K562 (cell line): ENCODE data around the gene INO80. TPM values are rescaled to one million over a fixed set of nuclear protein-coding genes. Genes with fewer than 3 reads are reported as not detected.

Experiments
- ATAC-seq: fragments of 200-7000 bp; cut with Tn5 transposase; 3 replicates; pipeline ENCODE4 v1.9.1; 2020; ENCODE audit warnings: moderate library complexity
- BruUV-seq: library from RNA; stranded (reverse); fragments of 400-500 nt; replicated peaks from 2 replicates; lab custom pipeline; 2021; lab: Mats Ljungman, UMichigan
- CTCF ChIA-PET: fragments of 300-600 bp; formaldehyde crosslinking; extraction: SDS; loops from one replicate; lab custom pipeline; 2021; ENCODE audit warnings: low intra/inter-chr PET ratio; lab: Yijun Ruan, JAX
- POLR2A ChIA-PET: fragments of 300-600, 350-650 bp; sonication (Branson Sonifier 250); formaldehyde crosslinking; extraction: SDS; loops from one replicate; lab custom pipeline; 2021; ENCODE audit warnings: antibody characterized with exemption, inconsistent platforms; lab: Yijun Ruan, JAX
- DNase-seq, 4 experiments: peaks; one replicate each; pipeline versions ENCODE4 v3.0.0 to v3.0.0-alpha.2; 2011 to 2018; ENCODE audit warnings: low spot score in 3 of 4, mixed read lengths in 3 of 4; ENCODE audit errors: extremely low read depth in 1 of 4
- FAIRE-seq: peaks from 2 replicates; lab custom pipeline; 2011; peaks lifted over from hg19 to GRCh38; lab: Jason Lieb, UNC
- H2AFZ ChIP-seq: 2 replicates; pipeline ENCODE4 v1.6.0; 2011; ENCODE audit warnings: low read depth, low read length, control low read depth, inconsistent platforms
- H3K27ac ChIP-seq: fragments of 200-600 bp; 3 replicates; pipeline ENCODE4 v1.8.0; 2011; ENCODE audit warnings: low read depth, mild to moderate bottlenecking, control low read depth, inconsistent platforms, low read length, moderate library complexity, mixed read lengths; ENCODE audit errors: extremely low read depth
- H3K27me3 ChIP-seq, 2 experiments: fragments of 300-600 bp in 1 of 2; 2 replicates in 1 of 2; 3 replicates in 1 of 2; pipeline versions ENCODE4 v1.6.0 to v1.8.0; 2011; ENCODE audit warnings: inconsistent platforms in 2 of 2, low read length in 2 of 2, mild to moderate bottlenecking in 1 of 2, mixed read lengths in 1 of 2, moderate library complexity in 1 of 2; ENCODE audit not compliant: control insufficient read depth in 2 of 2, insufficient read depth in 2 of 2
- H3K36me3 ChIP-seq: fragments of 300-600 bp; 3 replicates; pipeline ENCODE4 v1.8.0; 2011; ENCODE audit warnings: mild to moderate bottlenecking, low read length, inconsistent platforms; ENCODE audit not compliant: control insufficient read depth, insufficient read depth
- H3K4me1 ChIP-seq, 2 experiments: fragments of 200-600 bp in 1 of 2; replicated peaks in 1 of 2; 2 replicates in 1 of 2; 3 replicates in 1 of 2; pipeline versions ENCODE4 v1.5.1 to v1.8.0; 2011; ENCODE audit warnings: inconsistent platforms in 2 of 2, low read length in 2 of 2, mild to moderate bottlenecking in 1 of 2, mixed read lengths in 1 of 2, moderate library complexity in 1 of 2; ENCODE audit not compliant: control insufficient read depth in 2 of 2, insufficient read depth in 2 of 2
- H3K4me2 ChIP-seq: 2 replicates; pipeline ENCODE4 v1.6.1; 2011; ENCODE audit warnings: low read length, control low read depth, inconsistent platforms, mixed read lengths; ENCODE audit not compliant: insufficient read depth
- H3K4me3 ChIP-seq: fragments of 200-600 bp; sonication (generic), shearing (Covaris generic); 2 replicates; pipeline ENCODE4 v1.5.1; 2016; ENCODE audit warnings: control low read depth, inconsistent platforms
- H3K79me2 ChIP-seq: fragments of 200-600 bp; 3 replicates; pipeline ENCODE4 v1.8.0; 2011; ENCODE audit warnings: low read length, inconsistent platforms; ENCODE audit not compliant: control insufficient read depth, insufficient read depth
- H3K9ac ChIP-seq, 2 experiments: 2 replicates each; pipeline versions ENCODE4 v1.6.0 to v1.6.1; 2011; ENCODE audit warnings: low read depth in 2 of 2, low read length in 2 of 2, control low read depth in 1 of 2, inconsistent platforms in 1 of 2, mild to moderate bottlenecking in 1 of 2, mixed read lengths in 1 of 2; ENCODE audit not compliant: insufficient read depth in 1 of 2
- H3K9me1 ChIP-seq: one replicate; pipeline ENCODE4 v1.6.0; 2011; ENCODE audit warnings: inconsistent platforms, mild to moderate bottlenecking, low read length, moderate library complexity; ENCODE audit not compliant: control insufficient read depth, insufficient read depth
- H3K9me3 ChIP-seq: replicated peaks from 2 replicates; pipeline ENCODE4 v1.5.1; 2011; ENCODE audit warnings: low read depth, low read length, inconsistent platforms; ENCODE audit not compliant: control insufficient read depth, insufficient read depth
- H4K20me1 ChIP-seq: replicated peaks from 2 replicates; pipeline ENCODE4 v1.6.1; 2011; ENCODE audit warnings: low read length, inconsistent platforms, mixed read lengths; ENCODE audit not compliant: control insufficient read depth, insufficient read depth
- CBFA2T2 ChIP-seq: fragments of 450-650 bp; conservative IDR thresholded peaks from 2 replicates; pipeline ENCODE4 v1.6.1; 2017; ENCODE audit warnings: mild to moderate bottlenecking
- CEBPG ChIP-seq, 3 experiments: fragments of 200-800 bp in 1 of 3; sonication (Bioruptor generic) in 1 of 3; sonication (generic) in 1 of 3; formaldehyde crosslinking in 1 of 3; IDR thresholded peaks in 2 of 3; conservative IDR thresholded peaks in 1 of 3; 2 replicates each; pipeline versions ENCODE4 v1.6.1 to v1.8.0; 2016 to 2022; ENCODE audit warnings: missing compliant biosample characterization in 2 of 3, missing genetic modification characterization in 2 of 3, mild to moderate bottlenecking in 1 of 3, missing genetic modification reagents in 1 of 3
- CHD1 ChIP-seq: fragments of 200-600 bp; sonication (generic); IDR thresholded peaks from one replicate; pipeline ENCODE4 v1.6.1; 2012; ENCODE audit warnings: mild to moderate bottlenecking, moderate library complexity, low read length, inconsistent platforms
- CHD4 ChIP-seq: fragments of 200-600 bp; sonication (generic); IDR thresholded peaks from 3 replicates; pipeline ENCODE4 v1.6.1; 2012; ENCODE audit warnings: low read depth, mild to moderate bottlenecking, mixed read lengths, low read length, inconsistent platforms; ENCODE audit not compliant: insufficient read depth, insufficient replicate concordance, poor library complexity, severe bottlenecking
- ELK3 ChIP-seq: fragments of 450-650 bp; formaldehyde crosslinking; IDR thresholded peaks from 2 replicates; pipeline ENCODE4 v1.4.0; 2020; ENCODE audit warnings: mild to moderate bottlenecking
- KDM4B ChIP-seq, 2 experiments: fragments of 450-650 bp in 1 of 2; sonication (generic) in 1 of 2; IDR thresholded peaks; 2 replicates each; pipeline ENCODE4 v1.6.1; 2016 to 2017; ENCODE audit warnings: borderline replicate concordance in 2 of 2, antibody characterized with exemption in 1 of 2, low read depth in 1 of 2, mild to moderate bottlenecking in 1 of 2
- NCOA6 ChIP-seq: fragments of 450-650 bp; IDR thresholded peaks from 2 replicates; pipeline ENCODE4 v1.6.1; 2017; ENCODE audit warnings: mild to moderate bottlenecking
- PHF8 ChIP-seq: fragments of 200-600 bp; sonication (generic); IDR thresholded peaks from 2 replicates; pipeline ENCODE4 v1.6.1; 2012; ENCODE audit warnings: mixed run types, mild to moderate bottlenecking, inconsistent platforms, low read length, moderate library complexity, borderline replicate concordance
- RFX1 ChIP-seq: fragments of 450-650 bp; IDR thresholded peaks from 2 replicates; pipeline ENCODE4 v1.6.1; 2016; ENCODE audit warnings: mild to moderate bottlenecking, moderate library complexity
- RHOXF2B ChIP-seq: fragments of 250-450 bp; sonication (Bioruptor Pico); conservative IDR thresholded peaks from 2 replicates; pipeline ENCODE4 v1.5.1; 2021
- SMAD3 ChIP-seq: fragments of 450-650 bp; formaldehyde crosslinking; conservative IDR thresholded peaks from 2 replicates; pipeline ENCODE4 v1.4.0; 2020; ENCODE audit warnings: mild to moderate bottlenecking
- TEAD1 ChIP-seq, 2 experiments: fragments of 450-650 bp in 1 of 2; sonication (generic) in 1 of 2; formaldehyde crosslinking; IDR thresholded peaks; 2 replicates each; pipeline versions ENCODE4 v1.4.0 to v1.8.0; 2020 to 2022; ENCODE audit warnings: mild to moderate bottlenecking in 2 of 2, missing genetic modification reagents in 1 of 2
- ZBTB2 ChIP-seq: fragments of 450-650 bp; IDR thresholded peaks from 2 replicates; pipeline ENCODE4 v1.6.1; 2016; ENCODE audit warnings: antibody characterized with exemption
- ZFPM2 ChIP-seq: fragments of 250-450 bp; sonication (Bioruptor Pico); IDR thresholded peaks from 2 replicates; pipeline ENCODE4 v1.5.1; 2022; ENCODE audit warnings: mild to moderate bottlenecking
- ZNF830 ChIP-seq: fragments of 250-450 bp; sonication (Bioruptor Pico); IDR thresholded peaks from 2 replicates; pipeline ENCODE4 v1.5.0; 2021; ENCODE audit warnings: mild to moderate bottlenecking
- in situ Hi-C: fragments of 300-500 bp; cut with MboI; formaldehyde crosslinking; loops from 4 replicates; pipeline ENCODE4 v1.15.0; 2018; ENCODE audit warnings: inconsistent platforms, mixed read lengths
- intact Hi-C: fragments of 100-400 bp; cut with micrococcal nuclease; formaldehyde crosslinking; loops from 2 replicates; pipeline ENCODE4 v1.14.2; 2022
- polyA plus RNA-seq, 8 experiments: library from polyadenylated mRNA; depleted of rRNA in 4 of 8; stranded (reverse) in 5 of 8; unstranded in 3 of 8; fragments of >200 nt; fragmentation: Nextera tagmentation in 2 of 8; fragmentation: Illumina TruSeq in 1 of 8; extraction: Ambion mirVana in 2 of 8; extraction: Trizol in 1 of 8; gene quantifications; 2 replicates each; pipeline versions ENCODE4 v1.2.1 to v1.2.3, GENCODE V29; 2011 to 2014; ENCODE audit warnings: inconsistent platforms in 1 of 8, missing spikeins in 1 of 8
- total RNA-seq, 7 experiments: library from RNA; depleted of rRNA in 6 of 7; stranded (reverse); fragments of >200 nt in 6 of 7; fragmentation: Illumina TruSeq in 2 of 7; extraction: Trizol in 2 of 7; gene quantifications; 2 replicates each; pipeline versions ENCODE4 v1.2.1 to v1.2.3, GENCODE V29; 2011 to 2021; ENCODE audit warnings: low replicate concordance in 1 of 7
- TF ChIP-seq, protein P1 (sequence below), 2 experiments: fragments of 450-650 bp; conservative IDR thresholded peaks; 2 replicates each; pipeline ENCODE4 v1.6.1; 2017; ENCODE audit warnings: mild to moderate bottlenecking in 2 of 2, moderate library complexity in 2 of 2
- TF ChIP-seq, protein P2 (sequence below): fragments of 150-350 bp; conservative IDR thresholded peaks from 2 replicates; pipeline ENCODE4 v1.6.1; 2014; ENCODE audit warnings: low read length

The INO80 gene
- total and polyA plus RNA-seq, 9 of the 15 experiments (the other 6 are each of a cell fraction or from before 2014, with no cell fraction given) = 1.1 to 25.7 (median 19.9) TPM

DNA sequence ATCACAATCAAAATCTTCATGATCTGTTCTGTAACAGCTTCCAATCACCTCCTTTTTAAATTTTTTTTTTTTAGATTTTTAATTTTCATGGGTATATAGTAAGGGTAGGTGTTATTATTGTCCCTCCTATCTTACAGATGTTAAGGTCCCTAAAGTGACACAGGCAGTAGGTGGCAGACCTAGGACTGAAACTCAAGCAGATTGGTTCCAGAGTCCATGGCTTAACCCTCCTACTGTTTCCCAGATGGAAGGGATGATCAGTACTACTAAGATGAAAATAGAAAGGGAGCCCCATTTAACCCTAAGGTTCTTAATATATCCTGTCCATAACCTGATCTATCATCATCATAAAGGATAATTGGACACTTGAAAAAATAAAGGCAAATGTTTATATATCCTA, 105.7 kb downstream of the INO80 start:
- Histone ChIP-seq H3K36me3 (peaks cover 76% of the 10 kb centered on the region), H4K20me1 (no peaks in the 10 kb centered on the region), H3K4me3 (no peak overlapping the region), H2AFZ (no peak overlapping the region), H3K27ac (no peak overlapping the region), H3K4me2 (no peak overlapping the region), H3K79me2 (no peaks in the 10 kb centered on the region), H3K9me3 (no peaks in the 10 kb centered on the region), H3K4me1 (no peaks in the 10 kb centered on the region), H3K9ac (no peak overlapping the region), H3K9me1 (no peaks in the 10 kb centered on the region), H3K27me3 (no peaks in the 10 kb centered on the region)
- CTCF ChIA-PET = interaction anchor here (0.5 kb wide), 1 partner anchor 10 kb away, joined by 3 read pairs; no protein-coding TSS in a partner anchor
- DNase-seq (no peak), ATAC-seq (no peak), FAIRE-seq (no peak)
- in situ Hi-C loops (no loop called here), intact Hi-C loops (no loop called here)
- POLR2A ChIA-PET = no interaction called here
- TF ChIP-seq ZNF830 (CRISPR knock-in tag) = no peak
- TF ChIP-seq NCOA6 = no peak
- TF ChIP-seq CEBPG (CRISPR knock-in tag; IDR thresholded peaks at IDR 0.05) = no peak
- no peak for TF ChIP-seq CEBPG (tag; conservative IDR thresholded peaks at IDR 0.05 in 1 of 2, IDR thresholded peaks at IDR 0.05 in 1 of 2)
- TF ChIP-seq, protein P1, sequence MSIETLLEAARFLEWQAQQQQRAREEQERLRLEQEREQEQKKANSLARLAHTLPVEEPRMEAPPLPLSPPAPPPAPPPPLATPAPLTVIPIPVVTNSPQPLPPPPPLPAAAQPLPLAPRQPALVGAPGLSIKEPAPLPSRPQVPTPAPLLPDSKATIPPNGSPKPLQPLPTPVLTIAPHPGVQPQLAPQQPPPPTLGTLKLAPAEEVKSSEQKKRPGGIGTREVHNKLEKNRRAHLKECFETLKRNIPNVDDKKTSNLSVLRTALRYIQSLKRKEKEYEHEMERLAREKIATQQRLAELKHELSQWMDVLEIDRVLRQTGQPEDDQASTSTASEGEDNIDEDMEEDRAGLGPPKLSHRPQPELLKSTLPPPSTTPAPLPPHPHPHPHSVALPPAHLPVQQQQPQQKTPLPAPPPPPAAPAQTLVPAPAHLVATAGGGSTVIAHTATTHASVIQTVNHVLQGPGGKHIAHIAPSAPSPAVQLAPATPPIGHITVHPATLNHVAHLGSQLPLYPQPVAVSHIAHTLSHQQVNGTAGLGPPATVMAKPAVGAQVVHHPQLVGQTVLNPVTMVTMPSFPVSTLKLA (conservative IDR thresholded peaks at IDR 0.05) = no peak
- TF ChIP-seq CHD1 = no peak
- no peak for TF ChIP-seq KDM4B (IDR thresholded peaks at IDR 0.05; ENCODE audit: borderline replicate concordance in 2 of 2, low read depth in 1 of 2)
- no peak for TF ChIP-seq TEAD1 (CRISPR knock-in tag; IDR thresholded peaks at IDR 0.05)
- TF ChIP-seq, protein P2, sequence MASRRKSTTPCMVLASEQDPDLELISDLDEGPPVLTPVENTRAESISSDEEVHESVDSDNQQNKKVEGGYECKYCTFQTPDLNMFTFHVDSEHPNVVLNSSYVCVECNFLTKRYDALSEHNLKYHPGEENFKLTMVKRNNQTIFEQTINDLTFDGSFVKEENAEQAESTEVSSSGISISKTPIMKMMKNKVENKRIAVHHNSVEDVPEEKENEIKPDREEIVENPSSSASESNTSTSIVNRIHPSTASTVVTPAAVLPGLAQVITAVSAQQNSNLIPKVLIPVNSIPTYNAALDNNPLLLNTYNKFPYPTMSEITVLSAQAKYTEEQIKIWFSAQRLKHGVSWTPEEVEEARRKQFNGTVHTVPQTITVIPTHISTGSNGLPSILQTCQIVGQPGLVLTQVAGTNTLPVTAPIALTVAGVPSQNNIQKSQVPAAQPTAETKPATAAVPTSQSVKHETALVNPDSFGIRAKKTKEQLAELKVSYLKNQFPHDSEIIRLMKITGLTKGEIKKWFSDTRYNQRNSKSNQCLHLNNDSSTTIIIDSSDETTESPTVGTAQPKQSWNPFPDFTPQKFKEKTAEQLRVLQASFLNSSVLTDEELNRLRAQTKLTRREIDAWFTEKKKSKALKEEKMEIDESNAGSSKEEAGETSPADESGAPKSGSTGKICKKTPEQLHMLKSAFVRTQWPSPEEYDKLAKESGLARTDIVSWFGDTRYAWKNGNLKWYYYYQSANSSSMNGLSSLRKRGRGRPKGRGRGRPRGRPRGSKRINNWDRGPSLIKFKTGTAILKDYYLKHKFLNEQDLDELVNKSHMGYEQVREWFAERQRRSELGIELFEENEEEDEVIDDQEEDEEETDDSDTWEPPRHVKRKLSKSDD = no peak
- no peak for TF ChIP-seq CBFA2T2
- TF ChIP-seq ZBTB2 = no peak
- TF ChIP-seq RHOXF2B (CRISPR knock-in tag) = no peak
- no peak for TF ChIP-seq CHD4
- no peak for TF ChIP-seq SMAD3 (CRISPR knock-in tag)
- no peak for TF ChIP-seq ZFPM2 (CRISPR knock-in tag)
- TF ChIP-seq PHF8 = no peak
- TF ChIP-seq RFX1 = no peak
- no peak for TF ChIP-seq ELK3 (CRISPR knock-in tag)
- no TSS peak for BruUV-seq
